Vagina (tissue), 2 donors: ENCODE measurements around the gene CSNK1A1.
"Not testable (repeated sequence)": the region's sequence is repeated elsewhere in the genome, so short reads cannot be mapped to it uniquely, and the experiment has no call there.

Source experiments
- CTCF ChIP-seq, 3 experiments: fragments of 450-650 bp in 2 of 3; fragments of 200-600 bp in 1 of 3; sonication (generic) in 1 of 3; IDR thresholded peaks; one replicate each; pipeline ENCODE4 v1.5.1; 2017 to 2019; ENCODE audit warnings: antibody characterized with exemption in 3 of 3, mild to moderate bottlenecking in 2 of 3, moderate library complexity in 2 of 3
- POLR2A ChIP-seq, 2 donors: fragments of 450-650 bp; IDR thresholded peaks; one replicate each; pipeline ENCODE4 v1.6.1; 2017; ENCODE audit warnings: antibody characterized with exemption in 2 of 2, mild to moderate bottlenecking in 2 of 2, moderate library complexity in 2 of 2
- POLR2AphosphoS5 ChIP-seq, 2 donors: sonication (generic); formaldehyde crosslinking; IDR thresholded peaks; one replicate each; pipeline ENCODE4 v1.9.0; 2017; ENCODE audit warnings: antibody characterized with exemption in 2 of 2, mild to moderate bottlenecking in 2 of 2, low read depth in 1 of 2; ENCODE audit not compliant: insufficient read depth in 1 of 2

DNA sequence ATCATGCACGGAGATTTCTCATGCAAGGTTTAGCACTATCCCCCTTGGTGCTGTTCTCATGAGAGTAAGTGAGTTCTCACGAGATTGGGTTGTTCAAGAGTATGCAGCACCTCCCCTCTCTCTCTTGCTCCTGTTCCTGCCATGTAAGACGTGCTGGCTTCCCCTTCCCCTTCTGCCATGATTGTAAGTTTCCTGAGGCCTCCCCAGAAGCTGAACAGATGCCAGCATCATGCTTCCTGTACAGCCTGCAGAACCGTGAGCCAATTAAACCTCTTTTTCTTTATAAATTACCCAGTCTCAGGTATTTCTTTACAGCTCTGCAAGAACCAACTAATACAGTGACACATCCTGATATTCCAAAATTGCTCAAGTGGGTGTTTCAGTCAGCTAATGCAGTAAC lies 106.8 kb downstream of the CSNK1A1 start:
- not testable (repeated sequence) for TF ChIP-seq CTCF (IDR thresholded peaks at IDR 0.05); POLR2A (IDR thresholded peaks at IDR 0.05); POLR2AphosphoS5 (IDR thresholded peaks at IDR 0.05; ENCODE audit: insufficient read depth in 1 of 2, low read depth in 1 of 2)
